K562 (cell line): ENCODE results near the gene DHX35. TPM values are rescaled to one million over a fixed set of nuclear protein-coding genes. Genes with fewer than 3 reads are reported as not detected.
A peak's percentile ranks its signal among the peaks of the same experiment; 100 is the strongest.

Experiments
- CEBPG ChIP-seq, 3 experiments: fragments of 200-800 bp in 1 of 3; sonication (Bioruptor generic) in 1 of 3; sonication (generic) in 1 of 3; formaldehyde crosslinking in 1 of 3; IDR thresholded peaks in 2 of 3; conservative IDR thresholded peaks in 1 of 3; 2 replicates each; pipeline versions ENCODE4 v1.6.1 to v1.8.0; 2016 to 2022; ENCODE audit warnings: missing compliant biosample characterization in 2 of 3, missing genetic modification characterization in 2 of 3, mild to moderate bottlenecking in 1 of 3, missing genetic modification reagents in 1 of 3
- CSDE1 ChIP-seq, 2 experiments: fragments of 450-650 bp; IDR thresholded peaks; 2 replicates each; pipeline ENCODE4 v1.6.1; 2016; ENCODE audit warnings: mild to moderate bottlenecking in 1 of 2
- DNMT1 ChIP-seq: fragments of 450-650 bp; IDR thresholded peaks from 2 replicates; pipeline ENCODE4 v1.6.1; 2016; ENCODE audit warnings: antibody characterized with exemption, mild to moderate bottlenecking
- ESRRB ChIP-seq: fragments of 250-450 bp; sonication (Bioruptor Pico); IDR thresholded peaks from 2 replicates; pipeline ENCODE4 v1.5.0; 2020; ENCODE audit warnings: mild to moderate bottlenecking, moderate library complexity, borderline replicate concordance
- GTF2A2 ChIP-seq: IDR thresholded peaks from 2 replicates; pipeline ENCODE4 v1.6.1; 2016; ENCODE audit warnings: mild to moderate bottlenecking, missing genetic modification characterization, missing compliant biosample characterization
- LCOR ChIP-seq: sonication (generic); formaldehyde crosslinking; IDR thresholded peaks from 2 replicates; pipeline ENCODE4 v1.8.0; 2022; ENCODE audit warnings: mild to moderate bottlenecking, missing genetic modification reagents
- MAFF ChIP-seq: IDR thresholded peaks from 2 replicates; pipeline ENCODE4 v1.6.1; 2012; ENCODE audit warnings: low read length, improper control_type of control experiment
- MEIS2 ChIP-seq: fragments of 450-650 bp; IDR thresholded peaks from 2 replicates; pipeline ENCODE4 v1.6.1; 2014; ENCODE audit warnings: mild to moderate bottlenecking; ENCODE audit not compliant: partially characterized antibody
- NFE2L1 ChIP-seq: fragments of 450-650 bp; IDR thresholded peaks from 2 replicates; pipeline ENCODE4 v1.6.1; 2016; ENCODE audit warnings: missing genetic modification characterization, low read depth, mild to moderate bottlenecking, missing compliant biosample characterization, moderate library complexity, borderline replicate concordance
- PHF20 ChIP-seq: fragments of 450-650 bp; IDR thresholded peaks from 2 replicates; pipeline ENCODE4 v1.6.1; 2018; ENCODE audit not compliant: partially characterized antibody
- PML ChIP-seq: IDR thresholded peaks from 2 replicates; pipeline ENCODE4 v1.6.1; 2012; ENCODE audit warnings: low read length, inconsistent platforms
- RB1 ChIP-seq: fragments of 450-650 bp; IDR thresholded peaks from 2 replicates; pipeline ENCODE4 v1.6.1; 2017; ENCODE audit warnings: low read depth, mild to moderate bottlenecking
- RCOR1 ChIP-seq, 2 experiments: IDR thresholded peaks; 2 replicates each; pipeline ENCODE4 v1.6.1; 2012; ENCODE audit warnings: low read depth in 2 of 2, low read length in 2 of 2, borderline replicate concordance in 1 of 2, improper control_type of control experiment in 1 of 2
- RFX5 ChIP-seq: IDR thresholded peaks from 2 replicates; pipeline ENCODE4 v1.6.1; 2011; ENCODE audit warnings: low read depth, mild to moderate bottlenecking, improper control_type of control experiment, low read length
- SMAD1 ChIP-seq: fragments of 150-350 bp; IDR thresholded peaks from 2 replicates; pipeline ENCODE4 v1.6.1; 2014; ENCODE audit warnings: low read length, low read depth; ENCODE audit not compliant: partially characterized antibody
- SMC3 ChIP-seq: conservative IDR thresholded peaks from 2 replicates; pipeline ENCODE4 v1.6.1; 2011; ENCODE audit warnings: low read depth, low read length, improper control_type of control experiment; ENCODE audit not compliant: insufficient read depth
- SREBF1 ChIP-seq: fragments of 150-350 bp; IDR thresholded peaks from 2 replicates; pipeline ENCODE4 v1.6.1; 2014; ENCODE audit warnings: antibody characterized with exemption, low read depth, low read length, borderline replicate concordance
- STAT5B ChIP-seq: fragments of 250-450 bp; sonication (Bioruptor Pico); IDR thresholded peaks from 2 replicates; pipeline ENCODE4 v1.8.0; 2021; ENCODE audit warnings: mild to moderate bottlenecking, inconsistent platforms
- USF1 ChIP-seq: sonication (generic); formaldehyde crosslinking; IDR thresholded peaks from 2 replicates; pipeline ENCODE4 v1.9.0; 2022; ENCODE audit warnings: mild to moderate bottlenecking, missing genetic modification reagents
- ZBTB12 ChIP-seq: fragments of 250-450 bp; sonication (Bioruptor Pico); IDR thresholded peaks from 2 replicates; pipeline ENCODE4 v1.4.0; 2020
- ZFPM2 ChIP-seq: fragments of 250-450 bp; sonication (Bioruptor Pico); IDR thresholded peaks from 2 replicates; pipeline ENCODE4 v1.5.1; 2022; ENCODE audit warnings: mild to moderate bottlenecking
- ZNF184 ChIP-seq: sonication (generic); formaldehyde crosslinking; IDR thresholded peaks from 2 replicates; pipeline ENCODE4 v1.5.0; 2020; ENCODE audit warnings: missing genetic modification reagents
- ZNF274 ChIP-seq: IDR thresholded peaks from 2 replicates; pipeline ENCODE4 v1.6.1; 2011; ENCODE audit warnings: low read depth, mild to moderate bottlenecking, low read length, moderate library complexity, borderline replicate concordance
- ZNF79 ChIP-seq: fragments of 250-450 bp; sonication (Bioruptor Pico); IDR thresholded peaks from 2 replicates; pipeline ENCODE4 v1.4.0; 2020; ENCODE audit warnings: low read depth, mild to moderate bottlenecking, moderate library complexity
- polyA plus RNA-seq, 8 experiments: library from polyadenylated mRNA; depleted of rRNA in 4 of 8; stranded (reverse) in 5 of 8; unstranded in 3 of 8; fragments of >200 nt; fragmentation: Nextera tagmentation in 2 of 8; fragmentation: Illumina TruSeq in 1 of 8; extraction: Ambion mirVana in 2 of 8; extraction: Trizol in 1 of 8; gene quantifications; 2 replicates each; pipeline versions ENCODE4 v1.2.1 to v1.2.3, GENCODE V29; 2011 to 2014; ENCODE audit warnings: inconsistent platforms in 1 of 8, missing spikeins in 1 of 8
- total RNA-seq, 7 experiments: library from RNA; depleted of rRNA in 6 of 7; stranded (reverse); fragments of >200 nt in 6 of 7; fragmentation: Illumina TruSeq in 2 of 7; extraction: Trizol in 2 of 7; gene quantifications; 2 replicates each; pipeline versions ENCODE4 v1.2.1 to v1.2.3, GENCODE V29; 2011 to 2021; ENCODE audit warnings: low replicate concordance in 1 of 7
- TF ChIP-seq, protein P1 (sequence below): fragments of 200-800 bp; sonication (Bioruptor generic); IDR thresholded peaks from 2 replicates; pipeline ENCODE4 v1.6.1; 2017; ENCODE audit warnings: missing genetic modification characterization, missing compliant biosample characterization

The DHX35 gene
- total and polyA plus RNA-seq, 9 of the 15 experiments (the other 6 are each of a cell fraction or from before 2014, with no cell fraction given): 6.5 to 25.6 (median 16.9) TPM

DNA sequence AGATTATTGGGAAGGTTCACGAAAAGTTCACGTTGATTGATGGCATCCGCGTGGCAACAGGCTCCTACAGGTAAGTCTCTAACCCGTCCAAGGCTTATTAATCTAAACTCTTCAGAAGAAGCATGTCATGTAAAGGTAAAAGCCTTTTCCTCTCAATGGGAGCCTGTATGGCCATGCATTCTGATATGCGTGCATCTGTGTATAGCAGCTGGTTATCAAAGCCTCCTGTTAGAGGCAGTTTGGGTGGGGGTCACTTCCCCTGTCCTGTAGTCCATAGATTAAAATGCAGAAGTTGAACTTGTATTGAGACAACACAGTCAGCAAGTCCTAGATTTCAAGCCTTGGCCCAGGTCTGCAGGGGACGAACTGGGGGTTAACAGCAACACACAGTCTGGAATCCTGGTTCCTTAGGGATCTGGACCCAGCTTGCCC, 14.2 kb upstream of the DHX35 start (continued):
- TF ChIP-seq, protein P1, sequence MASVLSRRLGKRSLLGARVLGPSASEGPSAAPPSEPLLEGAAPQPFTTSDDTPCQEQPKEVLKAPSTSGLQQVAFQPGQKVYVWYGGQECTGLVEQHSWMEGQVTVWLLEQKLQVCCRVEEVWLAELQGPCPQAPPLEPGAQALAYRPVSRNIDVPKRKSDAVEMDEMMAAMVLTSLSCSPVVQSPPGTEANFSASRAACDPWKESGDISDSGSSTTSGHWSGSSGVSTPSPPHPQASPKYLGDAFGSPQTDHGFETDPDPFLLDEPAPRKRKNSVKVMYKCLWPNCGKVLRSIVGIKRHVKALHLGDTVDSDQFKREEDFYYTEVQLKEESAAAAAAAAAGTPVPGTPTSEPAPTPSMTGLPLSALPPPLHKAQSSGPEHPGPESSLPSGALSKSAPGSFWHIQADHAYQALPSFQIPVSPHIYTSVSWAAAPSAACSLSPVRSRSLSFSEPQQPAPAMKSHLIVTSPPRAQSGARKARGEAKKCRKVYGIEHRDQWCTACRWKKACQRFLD: peak; percentile 75; the same call in 1 of the 2 replicates
- TF ChIP-seq MEIS2 (peak; percentile 95), ZNF184 (CRISPR knock-in tag) (no peak), DNMT1 (no peak), ESRRB (CRISPR knock-in tag) (no peak), RB1 (no peak), MAFF (peak; percentile 61; the same call in 1 of the 2 replicates), NFE2L1 (tag) (no peak), ZBTB12 (CRISPR knock-in tag) (no peak), RCOR1 (IDR thresholded peaks at IDR 0.05; ENCODE audit: borderline replicate concordance in 1 of 2, low read depth in 2 of 2, low read length in 2 of 2) (peak; percentile 78 to 92), ZNF79 (CRISPR knock-in tag) (no peak), SREBF1 (no peak), STAT5B (CRISPR knock-in tag) (no peak), USF1 (no peak), RFX5 (no peak), CEBPG (CRISPR knock-in tag; IDR thresholded peaks at IDR 0.05) (no peak), CEBPG (tag; conservative IDR thresholded peaks at IDR 0.05 in 1 of 2, IDR thresholded peaks at IDR 0.05 in 1 of 2) (no peak), LCOR (CRISPR knock-in tag) (peak; percentile 88; the same call in 1 of the 2 replicates), CSDE1 (IDR thresholded peaks at IDR 0.05) (no peak), ZNF274 (peak; percentile 91; the same call in 1 of the 2 replicates), ZFPM2 (no peak), SMC3 (no peak), SMAD1 (peak; percentile 86), PML (peak; percentile 99), GTF2A2 (tag) (no peak), PHF20 (no peak)
